Measurements from ENCODE around the gene PYURF. TPM values are rescaled to one million over a fixed set of nuclear protein-coding genes. Genes with fewer than 3 reads are reported as not detected.

Gene PYURF
- total RNA-seq, 4 donors from 2014 or later, result 50.4 to 77.1 (median 63.8) TPM

DNA sequence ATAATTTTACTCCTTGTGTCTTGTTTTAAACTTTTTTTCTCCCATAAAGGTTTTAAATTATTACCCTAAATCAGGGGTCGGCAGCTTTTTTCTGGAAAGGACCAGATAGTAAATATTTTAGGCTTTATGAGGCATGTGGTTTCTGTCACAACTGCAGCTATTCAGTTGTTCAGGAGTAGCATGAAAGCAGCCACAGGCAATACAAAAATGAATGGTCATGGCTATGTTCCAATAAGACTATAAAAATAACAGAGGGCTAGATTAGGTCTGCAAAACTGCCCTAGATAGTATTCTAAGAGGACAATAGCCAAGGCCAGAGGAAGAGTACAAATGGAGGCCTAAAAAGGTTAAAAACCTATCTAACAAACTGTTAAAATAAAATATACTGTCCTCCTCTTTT is 42.0 kb downstream of the PYURF start:
- 26 to 33% methylated on average over 1 of the region's 1 CpG for WGBS, 2 donors (ENCODE audit: low coverage in 1 of 2)
- TF ChIP-seq, protein P1, sequence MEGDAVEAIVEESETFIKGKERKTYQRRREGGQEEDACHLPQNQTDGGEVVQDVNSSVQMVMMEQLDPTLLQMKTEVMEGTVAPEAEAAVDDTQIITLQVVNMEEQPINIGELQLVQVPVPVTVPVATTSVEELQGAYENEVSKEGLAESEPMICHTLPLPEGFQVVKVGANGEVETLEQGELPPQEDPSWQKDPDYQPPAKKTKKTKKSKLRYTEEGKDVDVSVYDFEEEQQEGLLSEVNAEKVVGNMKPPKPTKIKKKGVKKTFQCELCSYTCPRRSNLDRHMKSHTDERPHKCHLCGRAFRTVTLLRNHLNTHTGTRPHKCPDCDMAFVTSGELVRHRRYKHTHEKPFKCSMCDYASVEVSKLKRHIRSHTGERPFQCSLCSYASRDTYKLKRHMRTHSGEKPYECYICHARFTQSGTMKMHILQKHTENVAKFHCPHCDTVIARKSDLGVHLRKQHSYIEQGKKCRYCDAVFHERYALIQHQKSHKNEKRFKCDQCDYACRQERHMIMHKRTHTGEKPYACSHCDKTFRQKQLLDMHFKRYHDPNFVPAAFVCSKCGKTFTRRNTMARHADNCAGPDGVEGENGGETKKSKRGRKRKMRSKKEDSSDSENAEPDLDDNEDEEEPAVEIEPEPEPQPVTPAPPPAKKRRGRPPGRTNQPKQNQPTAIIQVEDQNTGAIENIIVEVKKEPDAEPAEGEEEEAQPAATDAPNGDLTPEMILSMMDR (IDR thresholded peaks at IDR 0.05), result no peak
- TF ChIP-seq POLR2AphosphoS5 (IDR thresholded peaks at IDR 0.05), result no peak
- TF ChIP-seq EP300 (IDR thresholded peaks at IDR 0.05; ENCODE audit: low read depth), result no peak
- TF ChIP-seq POLR2A (IDR thresholded peaks at IDR 0.05), result no peak
- H3K4me1 ChIP-seq, result no peaks in the 10 kb centered on the region
- intact Hi-C loops (cut with DNase I; ENCODE audit: low total_unique reads) (no loop called here), in situ Hi-C loops (cut with MboI; ENCODE audit: low pct_ligation_motif_present in 1 of 4, low pct_unique_long_range_greater_than_20kb in 1 of 4, low sequenced_read_pairs in 3 of 4) (no loop called here)
- no peaks in the 10 kb centered on the region for H3K9me3 ChIP-seq
- no peak overlapping the region for H3K4me3 ChIP-seq
- no peaks in the 10 kb centered on the region for H3K36me3 ChIP-seq
- DNase-seq, result no peak
- no peak overlapping the region for H3K27ac ChIP-seq
- no peaks in the 10 kb centered on the region for H3K27me3 ChIP-seq

DNA sequence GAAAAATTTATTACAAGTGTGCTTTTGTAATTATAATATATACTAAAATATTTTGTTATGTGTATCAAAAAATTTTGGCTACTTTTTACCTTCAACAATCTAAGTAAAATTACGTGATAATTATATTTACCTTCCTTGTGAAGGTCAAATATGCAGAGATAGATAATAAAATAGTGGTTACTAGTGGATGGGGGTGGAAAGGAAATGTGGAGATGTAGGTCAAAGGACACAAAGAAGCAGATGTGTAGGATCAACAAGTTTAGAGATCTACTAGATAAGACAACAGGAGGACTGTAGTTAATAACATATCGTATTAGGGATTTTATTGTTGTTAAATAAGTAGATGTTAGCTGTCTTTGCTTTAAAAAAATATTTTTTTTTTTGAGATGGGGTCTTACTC is 45.3 kb downstream of the PYURF start:
- no peak overlapping the region for H3K27ac ChIP-seq
- 73 to 84% methylated on average over 2 of the region's 2 CpGs for WGBS, 2 donors (ENCODE audit: low coverage in 1 of 2)
- no peak for DNase-seq
- intact Hi-C loops (cut with DNase I; ENCODE audit: low total_unique reads), result no loop called here
- H3K27me3 ChIP-seq, result no peaks in the 10 kb centered on the region
- H3K4me1 ChIP-seq, result no peaks in the 10 kb centered on the region
- H3K9me3 ChIP-seq, result no peaks in the 10 kb centered on the region
- no peaks in the 10 kb centered on the region for H3K36me3 ChIP-seq
- no peak for TF ChIP-seq EP300 (IDR thresholded peaks at IDR 0.05; ENCODE audit: low read depth)
- no peak for TF ChIP-seq POLR2A (IDR thresholded peaks at IDR 0.05)
- TF ChIP-seq, protein P1 (IDR thresholded peaks at IDR 0.05), result no peak
- TF ChIP-seq POLR2AphosphoS5 (IDR thresholded peaks at IDR 0.05), result no peak
- in situ Hi-C loops (cut with MboI; ENCODE audit: low pct_ligation_motif_present in 1 of 4, low pct_unique_long_range_greater_than_20kb in 1 of 4, low sequenced_read_pairs in 3 of 4), result no loop called here
- H3K4me3 ChIP-seq, result no peak overlapping the region

DNA sequence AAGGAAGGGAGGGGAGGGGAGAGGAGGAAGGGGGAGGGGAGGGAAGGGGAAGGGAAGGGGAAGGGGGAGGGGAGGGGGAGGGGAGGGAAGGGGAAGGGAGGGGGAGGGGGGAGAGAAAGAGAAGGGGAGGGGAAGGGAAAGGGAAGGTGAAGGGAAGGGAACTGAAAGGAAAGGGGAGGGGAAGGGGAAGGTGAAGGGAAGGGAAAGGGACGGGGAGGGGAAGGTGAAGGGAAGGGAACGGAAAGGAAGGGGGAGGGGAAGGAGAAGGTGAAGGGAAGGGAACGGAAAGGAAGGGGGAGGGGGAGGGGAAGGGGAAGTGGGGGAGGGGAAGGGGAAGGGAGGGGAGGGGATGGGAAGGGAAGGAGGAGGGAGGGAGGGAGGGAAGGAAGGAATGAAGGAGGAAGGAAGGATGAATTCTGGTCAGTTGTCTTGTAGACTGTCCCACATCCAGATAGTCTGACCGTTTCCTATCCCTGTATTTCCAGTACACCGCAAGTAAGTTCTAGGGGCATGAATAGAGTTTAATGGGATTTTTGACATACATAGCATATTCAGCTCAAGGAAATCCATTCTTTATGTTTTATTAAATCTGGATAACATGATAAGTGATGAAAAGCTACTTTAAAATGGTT is 46.2 kb downstream of the PYURF start:
- H3K4me1 ChIP-seq, result no peaks in the 10 kb centered on the region
- DNase-seq, result no peak
- H3K4me3 ChIP-seq, result no peak overlapping the region
- no peak for TF ChIP-seq POLR2A (IDR thresholded peaks at IDR 0.05)
- no peak for TF ChIP-seq EP300 (IDR thresholded peaks at IDR 0.05; ENCODE audit: low read depth)
- TF ChIP-seq POLR2AphosphoS5 (IDR thresholded peaks at IDR 0.05), result no peak
- TF ChIP-seq, protein P1 (IDR thresholded peaks at IDR 0.05), result no peak
- intact Hi-C loops (cut with DNase I; ENCODE audit: low total_unique reads), result no loop called here
- H3K9me3 ChIP-seq, result no peaks in the 10 kb centered on the region
- no peaks in the 10 kb centered on the region for H3K36me3 ChIP-seq
- H3K27ac ChIP-seq, result no peak overlapping the region
- WGBS, 2 donors (ENCODE audit: low coverage in 1 of 2), result 80 to 100% methylated on average over 1 to 4 of the region's 5 CpGs
- in situ Hi-C loops (cut with MboI; ENCODE audit: low pct_ligation_motif_present in 1 of 4, low pct_unique_long_range_greater_than_20kb in 1 of 4, low sequenced_read_pairs in 3 of 4), result no loop called here
- no peaks in the 10 kb centered on the region for H3K27me3 ChIP-seq

Other genes with a start within 250 kb of the PYURF start
- gene PPM1K, start 239.2 kb downstream of the PYURF start, total RNA-seq, result 10 to 100 TPM in 1 of 4 donors, 1 to 10 TPM in 3; 7.6 to 14.8 (median 9.0) TPM
- 10 to 100 TPM in 1 of 4 donors, 1 to 10 TPM in 3; 3.2 to 15.2 (median 5.8) TPM for gene HERC6, start 144.9 kb downstream of the PYURF start, total RNA-seq
- gene HERC5, start 66.7 kb downstream of the PYURF start, total RNA-seq, result 1 to 10 TPM in 3 of 4 donors, not detected in 1; 1.5 to 4.0 (median 1.5) TPM
- 10 to 100 TPM; 38.9 to 64.1 (median 55.1) TPM for gene HERC3, start 68.7 kb upstream of the PYURF start, total RNA-seq
- gene NAP1L5, start 174.1 kb upstream of the PYURF start, total RNA-seq, result 1 to 10 TPM in 2 of 4 donors, not detected in 2; 3.5 TPM

Measured in transverse colon (tissue), 4 donors.